Globus pallidus (tissue), 1 donor: ENCODE measurements around the gene MS4A4E.
"Not testable (repeated sequence)": the region's sequence is repeated elsewhere in the genome, so short reads cannot be mapped to it uniquely, and the experiment has no call there.

Source experiments
- DNase-seq: peaks from one replicate; pipeline ENCODE4 v3.0.0-alpha.2; 2015; ENCODE audit warnings: low spot score

Gene MS4A4E

DNA sequence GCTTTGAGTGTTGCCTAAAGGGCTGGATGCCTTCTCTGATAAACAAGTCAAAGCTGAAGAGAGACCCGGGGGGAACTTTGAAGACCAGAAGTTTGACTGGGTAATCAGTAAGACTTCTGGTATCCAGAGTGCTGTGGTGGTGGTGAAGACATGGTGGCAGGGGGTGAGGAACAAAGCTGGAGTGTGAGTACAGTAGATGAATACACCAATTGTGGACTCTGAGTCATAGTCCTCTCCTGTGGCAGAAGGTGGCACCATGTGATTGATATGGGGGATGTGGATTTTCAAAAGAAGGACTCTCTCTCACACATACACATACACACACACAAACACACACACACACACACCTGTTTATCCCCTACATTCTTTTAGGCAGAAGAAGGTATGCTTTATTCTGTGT lies 72.4 kb downstream of the MS4A4E start:
- no peak for DNase-seq

GRCh38 chr11:60169264-60169915 lies 73.5 kb downstream of the MS4A4E start:
- no peak for DNase-seq

DNA sequence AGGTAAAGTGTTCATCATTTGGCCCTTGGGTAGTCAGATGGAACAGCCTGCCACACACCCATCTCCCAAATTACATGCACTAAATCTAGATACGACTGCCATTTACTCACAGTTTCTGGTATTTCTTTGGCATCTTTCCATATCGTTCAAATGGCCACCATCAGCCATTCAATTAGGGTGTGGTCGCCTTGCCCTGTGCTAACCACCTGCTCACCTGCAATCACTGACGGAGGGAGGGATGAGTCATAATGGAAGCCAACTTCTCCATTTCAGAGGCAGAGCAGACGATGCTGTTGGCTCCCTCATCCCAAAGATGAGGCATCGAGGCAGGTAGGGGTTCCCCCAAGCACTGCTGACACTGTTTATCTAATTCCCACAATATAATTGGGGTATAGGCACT lies 74.6 kb downstream of the MS4A4E start:
- DNase-seq, result no peak

DNA sequence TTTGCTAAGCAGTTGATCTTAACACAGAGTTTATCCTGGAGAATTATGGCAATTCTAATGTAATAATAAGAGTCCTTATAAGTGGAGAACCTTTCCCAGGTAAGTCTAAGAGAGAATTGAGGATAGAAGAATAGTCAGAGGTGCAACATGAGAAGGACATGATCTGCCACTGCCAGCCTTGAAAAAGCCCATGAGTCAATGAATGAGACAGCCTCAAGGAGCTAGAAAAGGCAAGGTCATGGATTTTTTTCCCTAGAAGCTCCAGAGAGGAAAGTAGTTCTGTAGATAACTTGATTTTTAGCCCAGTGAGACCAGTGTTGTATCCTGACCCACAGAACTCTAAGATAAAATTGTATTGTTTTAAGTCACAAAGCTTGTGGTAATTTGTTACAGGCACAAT lies 77.0 kb downstream of the MS4A4E start:
- DNase-seq, result no peak

DNA sequence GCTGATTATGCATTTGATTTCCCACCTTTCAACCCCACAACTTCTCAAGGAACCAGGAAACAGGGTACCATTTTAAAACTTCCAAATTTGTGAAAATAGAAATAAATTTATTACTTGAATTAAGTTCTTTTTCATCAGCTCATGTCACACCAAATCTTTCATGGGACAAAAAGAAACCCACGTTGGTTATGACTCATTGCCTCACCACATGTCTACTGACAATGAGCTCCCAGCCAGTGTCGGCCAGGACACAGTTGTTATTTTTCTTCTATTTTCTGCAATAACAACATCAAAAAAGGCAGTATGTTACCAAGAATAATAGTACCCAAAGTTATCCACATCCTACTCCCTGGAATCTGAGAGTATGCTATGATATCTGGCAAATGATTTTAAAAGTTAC lies 77.4 kb downstream of the MS4A4E start:
- DNase-seq, result no peak

- DNase-seq, result no peak
Measured at GRCh38 chr11:60164550-60165075, 78.3 kb downstream of the MS4A4E start.

- no peak for DNase-seq
Measured at GRCh38 chr11:60161766-60162165, 81.2 kb downstream of the MS4A4E start.

- no peak for DNase-seq
Measured at GRCh38 chr11:60161107-60161506, 81.8 kb downstream of the MS4A4E start.

- DNase-seq, result no peak
Measured at GRCh38 chr11:60159868-60160267, 83.1 kb downstream of the MS4A4E start.

DNA sequence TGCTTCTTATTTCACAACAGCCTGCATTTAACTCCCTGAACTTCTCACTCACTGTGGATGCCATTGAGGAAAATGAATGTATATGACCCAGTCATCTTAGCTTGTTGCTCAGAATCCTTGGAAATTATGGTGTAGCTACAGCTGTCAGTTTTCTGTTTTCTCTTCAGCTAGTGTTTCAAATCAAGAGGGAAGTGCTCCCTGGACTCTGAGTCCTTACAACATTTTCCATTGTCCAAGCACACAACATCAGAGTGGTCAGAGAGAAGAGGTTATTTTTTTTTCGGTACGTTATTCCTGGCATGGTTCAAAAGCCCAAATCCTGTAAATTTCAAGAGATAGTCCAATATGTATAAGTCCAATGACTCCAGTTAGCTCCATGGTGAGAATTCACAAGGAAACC lies 83.7 kb downstream of the MS4A4E start:
- no peak for DNase-seq

- DNase-seq, result no peak
Measured at GRCh38 chr11:60158636-60159035, 84.3 kb downstream of the MS4A4E start.

- no peak for DNase-seq
Measured at GRCh38 chr11:60155931-60156330, 87.0 kb downstream of the MS4A4E start.

GRCh38 chr11:60152727-60153126 lies 90.2 kb downstream of the MS4A4E start:
- not testable (repeated sequence) for DNase-seq

DNA sequence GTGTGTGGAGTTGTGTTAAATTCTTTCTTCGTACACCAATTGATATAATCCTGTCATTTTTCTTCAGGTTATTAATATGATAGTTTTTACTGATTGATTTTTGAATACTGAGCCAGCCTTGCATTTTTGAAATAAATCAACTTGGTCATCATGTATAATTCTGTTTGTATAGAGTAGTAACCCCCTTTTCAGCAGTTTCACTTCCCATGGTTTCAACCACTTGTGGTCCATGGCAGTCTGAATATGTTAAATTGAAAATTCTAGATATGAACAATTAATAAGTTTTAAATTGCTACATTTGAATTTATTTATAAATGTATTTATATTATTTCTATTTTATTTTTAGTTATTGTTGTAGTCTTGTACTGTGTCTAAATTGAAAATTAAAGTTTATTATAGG lies 92.7 kb downstream of the MS4A4E start:
- DNase-seq, result no peak
